Astrocyte of the spinal cord (primary cell): ENCODE measurements around the gene ZDHHC8.

Experiments used
- DNase-seq: peaks from one replicate; pipeline ENCODE4 v3.0.0; 2011; ENCODE audit warnings: low read depth, low spot score
- H3K4me3 ChIP-seq: 2 replicates; pipeline ENCODE4 v1.5.1; 2011; ENCODE audit warnings: low read depth, mild to moderate bottlenecking, low read length, moderate library complexity
- in situ Hi-C: cut with HindIII; loops from 2 replicates; pipeline ENCODE4 v1.10.0; 2017; ENCODE audit warnings: low sequenced_read_pairs
- TF ChIP-seq, protein P1 (sequence below): IDR thresholded peaks from 2 replicates; pipeline ENCODE4 v1.5.1; 2012; ENCODE audit warnings: low read depth, mild to moderate bottlenecking, low read length, inconsistent platforms

Gene ZDHHC8

GRCh38 chr22:20090730-20091240 is 40.8 kb upstream of the ZDHHC8 start:
- no peak for DNase-seq
- in situ Hi-C loops, result no loop called here
- no peak overlapping the region for H3K4me3 ChIP-seq
- TF ChIP-seq, protein P1, sequence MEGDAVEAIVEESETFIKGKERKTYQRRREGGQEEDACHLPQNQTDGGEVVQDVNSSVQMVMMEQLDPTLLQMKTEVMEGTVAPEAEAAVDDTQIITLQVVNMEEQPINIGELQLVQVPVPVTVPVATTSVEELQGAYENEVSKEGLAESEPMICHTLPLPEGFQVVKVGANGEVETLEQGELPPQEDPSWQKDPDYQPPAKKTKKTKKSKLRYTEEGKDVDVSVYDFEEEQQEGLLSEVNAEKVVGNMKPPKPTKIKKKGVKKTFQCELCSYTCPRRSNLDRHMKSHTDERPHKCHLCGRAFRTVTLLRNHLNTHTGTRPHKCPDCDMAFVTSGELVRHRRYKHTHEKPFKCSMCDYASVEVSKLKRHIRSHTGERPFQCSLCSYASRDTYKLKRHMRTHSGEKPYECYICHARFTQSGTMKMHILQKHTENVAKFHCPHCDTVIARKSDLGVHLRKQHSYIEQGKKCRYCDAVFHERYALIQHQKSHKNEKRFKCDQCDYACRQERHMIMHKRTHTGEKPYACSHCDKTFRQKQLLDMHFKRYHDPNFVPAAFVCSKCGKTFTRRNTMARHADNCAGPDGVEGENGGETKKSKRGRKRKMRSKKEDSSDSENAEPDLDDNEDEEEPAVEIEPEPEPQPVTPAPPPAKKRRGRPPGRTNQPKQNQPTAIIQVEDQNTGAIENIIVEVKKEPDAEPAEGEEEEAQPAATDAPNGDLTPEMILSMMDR, result no peak

DNA sequence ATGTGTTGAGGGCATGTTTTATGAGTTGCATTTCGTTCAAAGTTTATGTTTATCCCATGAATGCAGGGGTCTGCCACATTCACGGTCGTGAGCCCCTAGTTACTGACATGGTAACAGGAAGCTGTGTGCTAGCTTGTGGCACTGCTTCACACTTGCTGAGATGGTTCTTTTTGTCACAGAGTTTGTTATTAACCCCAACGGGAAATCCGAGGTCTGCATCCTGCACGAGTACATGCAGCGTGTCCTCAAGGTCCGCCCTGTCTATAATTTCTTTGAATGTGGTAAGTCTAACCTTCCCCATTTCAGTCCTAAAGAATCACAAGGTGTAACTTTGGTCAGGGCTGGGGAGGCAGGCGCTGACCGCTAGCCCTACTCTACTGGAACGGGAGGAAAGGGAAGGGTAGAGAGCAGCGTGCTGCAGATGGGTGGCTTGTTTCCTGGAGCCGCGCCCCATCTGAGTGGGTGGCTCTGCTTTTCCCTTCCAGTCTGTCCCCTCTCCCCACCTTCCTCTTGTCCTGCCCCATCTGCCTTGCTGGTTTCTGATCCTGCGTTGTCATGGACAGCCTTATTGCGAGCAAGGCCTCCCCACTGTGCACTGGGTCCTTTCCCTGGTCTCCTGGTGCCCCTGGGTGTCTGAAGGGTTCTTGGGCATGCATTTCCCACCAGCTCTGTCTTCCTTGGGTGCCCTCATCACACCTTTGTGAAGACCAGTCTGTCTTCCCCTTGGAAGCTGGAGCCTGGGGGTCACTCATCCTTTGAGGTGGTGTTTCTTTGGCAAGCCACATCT is 39.7 kb upstream of the ZDHHC8 start:
- no peak for DNase-seq
- TF ChIP-seq, protein P1, result no peak
- no peak overlapping the region for H3K4me3 ChIP-seq
- in situ Hi-C loops, result no loop called here

DNA sequence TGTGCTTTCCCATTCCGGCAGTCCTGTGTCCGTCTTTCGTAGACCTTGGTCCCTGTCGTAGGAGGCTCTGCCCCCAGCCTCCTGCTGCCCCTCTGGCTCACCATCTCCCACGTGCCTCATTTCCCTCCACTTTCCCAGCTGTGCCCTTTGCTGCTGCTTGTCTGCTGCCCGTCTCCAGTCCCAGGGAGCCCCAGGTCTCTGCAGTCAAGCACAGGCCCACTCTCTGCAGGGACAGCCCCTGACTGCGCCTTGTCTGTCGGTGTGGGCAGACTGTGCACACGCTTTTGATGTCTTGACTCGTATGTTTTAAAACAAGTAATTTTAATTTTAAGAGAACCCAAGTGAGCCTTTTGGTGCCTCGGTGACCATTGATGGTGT is 39.1 kb upstream of the ZDHHC8 start:
- TF ChIP-seq, protein P1, result no peak
- in situ Hi-C loops, result no loop called here
- H3K4me3 ChIP-seq, result no peak overlapping the region
- DNase-seq, result no peak

- DNase-seq, result no peak
- no peak overlapping the region for H3K4me3 ChIP-seq
- in situ Hi-C loops, result no loop called here
- TF ChIP-seq, protein P1, result no peak
These were observed 38.0 kb upstream of the ZDHHC8 start for GRCh38 chr22:20093418-20094196.

- in situ Hi-C loops, result no loop called here
- TF ChIP-seq, protein P1, result no peak
- no peak overlapping the region for H3K4me3 ChIP-seq
- no peak for DNase-seq
These were observed 37.3 kb upstream of the ZDHHC8 start for GRCh38 chr22:20094197-20094807.

DNA sequence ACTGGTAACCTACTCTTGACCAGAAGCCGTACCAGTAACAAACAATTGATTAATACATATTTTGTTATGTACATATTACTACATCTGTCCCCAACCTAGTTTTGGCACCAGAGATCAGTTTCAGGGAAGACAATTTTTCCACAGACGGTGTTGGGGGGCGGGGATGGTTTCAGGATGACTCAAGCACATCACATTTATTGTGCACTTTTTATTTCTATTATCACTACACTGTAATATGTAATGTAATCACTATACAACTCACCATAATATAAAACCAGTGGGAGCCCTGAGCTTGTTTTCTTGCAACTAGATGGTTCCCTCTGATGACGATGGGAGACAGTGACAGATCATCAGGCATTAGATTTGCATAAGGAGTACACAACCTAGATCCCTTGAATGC is 36.1 kb upstream of the ZDHHC8 start:
- in situ Hi-C loops, result no loop called here
- DNase-seq, result no peak
- H3K4me3 ChIP-seq, result no peak overlapping the region
- TF ChIP-seq, protein P1, result no peak
